T-helper 2 cell treated with Interferon-gamma antibody and Interleukin-4, amounts not matched to agents 100 ng/mL and 5 ng/mL, for 36 hours (primary cell): ENCODE results near the gene BABAM2. TPM values are rescaled to one million over a fixed set of nuclear protein-coding genes. Genes with fewer than 3 reads are reported as not detected.
"Not testable (repeated sequence)": the region's sequence is repeated elsewhere in the genome, so short reads cannot be mapped to it uniquely, and the experiment has no call there.

Experiments used
- intact Hi-C: fragments of 100-400 bp; cut with micrococcal nuclease; formaldehyde crosslinking; loops from one replicate; pipeline ENCODE4 v1.15.1; 2023
- total RNA-seq: library from RNA; stranded (reverse); gene quantifications from 2 replicates; pipeline ENCODE4 v1.2.3, GENCODE V29; 2022

The BABAM2 gene
- total RNA-seq, 1 donor from 2014 or later: 40.4 TPM

DNA sequence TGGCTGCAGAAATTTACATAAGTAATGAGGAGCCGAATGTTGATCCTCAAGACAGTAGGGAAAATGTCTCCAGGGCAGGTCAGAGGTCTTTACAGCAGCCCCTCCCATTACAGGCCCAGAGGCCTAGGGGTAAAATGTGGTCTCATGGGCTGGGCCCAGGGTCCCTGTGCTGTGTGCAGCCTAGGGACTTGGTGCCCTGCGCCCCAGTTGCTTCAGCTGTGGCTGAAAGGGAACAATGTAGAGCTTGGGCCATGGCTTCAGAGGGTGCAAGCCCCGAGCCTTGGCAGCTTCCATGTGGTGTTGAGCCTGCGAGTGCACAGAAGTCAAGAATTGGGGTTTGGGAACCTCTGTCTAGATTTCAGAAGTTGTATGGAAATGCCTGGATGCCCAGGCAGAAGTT lies 77.5 kb downstream of the BABAM2 start:
- intact Hi-C loops: not testable (repeated sequence)

DNA sequence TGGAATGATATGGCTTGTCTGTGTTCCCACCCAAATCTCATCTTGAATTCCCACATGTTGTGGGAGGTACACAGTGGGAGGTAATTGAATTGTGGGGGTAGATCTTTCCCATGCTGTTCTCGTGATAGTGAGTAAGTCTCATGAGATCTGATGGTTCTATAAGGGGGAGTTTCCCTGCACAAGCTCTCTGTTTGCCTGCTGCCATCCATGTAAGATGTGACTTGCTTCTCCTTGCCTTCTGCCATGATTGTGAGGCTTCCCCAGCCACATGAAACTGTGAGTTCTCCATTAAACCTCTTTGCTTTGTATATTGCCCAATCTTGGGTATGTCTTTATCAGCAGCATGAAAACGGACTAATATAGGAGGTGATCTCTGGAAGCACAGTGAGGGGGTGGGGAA lies 78.4 kb downstream of the BABAM2 start:
- intact Hi-C loops: not testable (repeated sequence)

DNA sequence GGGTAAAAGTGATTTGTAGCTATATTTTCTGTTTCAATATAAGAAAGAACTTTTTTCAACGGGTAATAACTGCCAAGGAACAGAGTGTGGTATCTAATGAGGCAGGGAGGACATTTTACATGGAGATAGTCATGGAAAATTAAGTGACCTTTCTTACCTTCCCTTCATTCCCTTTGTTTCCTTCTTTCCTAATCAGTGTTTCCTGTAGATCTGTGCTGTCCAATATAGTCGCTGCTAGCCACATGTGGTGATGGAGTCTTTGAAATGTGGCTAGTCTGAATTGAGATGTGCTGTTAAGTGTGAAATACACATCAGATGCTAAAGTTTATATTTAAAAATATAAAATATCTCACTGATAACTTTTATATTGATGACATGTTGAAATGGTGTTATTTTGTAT lies 81.8 kb downstream of the BABAM2 start:
- intact Hi-C loops: no loop called here

DNA sequence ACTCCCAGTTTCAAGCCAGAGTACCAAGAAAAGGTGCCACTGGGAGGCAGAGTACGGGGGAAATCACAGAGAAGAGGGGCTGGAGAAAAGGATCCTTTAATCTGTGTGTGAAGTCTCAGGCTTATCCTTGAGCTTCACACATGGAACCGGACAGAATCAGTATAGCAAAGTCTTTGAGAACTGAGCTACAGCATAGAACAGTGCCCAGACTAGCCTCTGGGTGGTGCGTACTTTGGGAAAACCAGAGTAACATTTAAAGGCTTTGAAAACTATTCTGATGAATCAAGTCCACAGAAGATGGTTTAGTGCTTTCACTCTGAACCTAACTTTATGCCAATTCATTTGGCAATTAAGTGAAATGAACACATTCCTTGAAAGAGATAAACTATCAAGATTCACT lies 83.1 kb downstream of the BABAM2 start:
- intact Hi-C loops: no loop called here

DNA sequence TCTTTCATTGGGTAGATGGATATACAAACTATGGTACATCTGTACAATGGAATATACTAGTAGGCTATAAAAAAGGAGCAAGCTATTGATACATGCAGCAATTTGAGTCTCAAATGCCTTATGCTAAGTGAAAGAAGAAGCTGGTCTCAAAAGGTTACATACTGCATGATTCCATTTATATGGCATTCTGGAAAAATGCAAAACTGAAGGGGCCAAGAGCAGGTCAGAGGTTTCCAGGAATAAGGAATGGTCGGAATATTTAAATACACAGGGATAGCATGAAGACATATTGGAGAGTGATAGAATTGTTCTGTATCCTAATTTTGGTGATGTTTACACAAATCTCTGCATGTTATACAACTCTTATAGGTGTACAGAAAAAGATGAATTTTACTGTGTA lies 85.8 kb downstream of the BABAM2 start:
- intact Hi-C loops: no loop called here

DNA sequence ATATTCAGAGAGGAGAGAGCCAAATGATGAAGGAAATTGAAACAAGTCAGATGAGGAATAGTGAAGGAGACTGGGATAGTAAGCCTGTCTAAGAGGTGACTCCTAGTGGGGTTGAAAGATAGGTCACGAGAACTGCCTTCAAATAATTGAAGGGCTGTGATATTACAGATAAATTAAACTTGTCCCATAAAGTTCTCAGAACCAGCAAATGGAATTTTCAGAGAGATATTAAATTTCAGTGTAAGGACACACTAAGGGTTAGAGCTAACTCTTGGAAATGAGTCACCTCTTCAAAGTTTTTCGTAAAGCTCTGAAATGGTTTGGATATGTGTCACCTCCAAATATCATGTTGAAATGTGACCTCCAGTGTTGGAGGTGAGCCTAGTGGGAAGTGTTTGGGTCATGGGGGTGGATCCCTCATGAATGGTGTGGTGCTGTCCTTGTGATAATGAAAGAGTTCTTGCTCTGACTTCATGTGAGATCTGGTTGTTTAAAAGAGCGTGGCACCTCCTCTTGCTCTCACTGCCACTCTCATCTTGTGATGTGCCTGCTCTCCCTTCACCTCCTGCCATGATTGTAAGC lies 87.3 kb downstream of the BABAM2 start:
- intact Hi-C loops: no loop called here

DNA sequence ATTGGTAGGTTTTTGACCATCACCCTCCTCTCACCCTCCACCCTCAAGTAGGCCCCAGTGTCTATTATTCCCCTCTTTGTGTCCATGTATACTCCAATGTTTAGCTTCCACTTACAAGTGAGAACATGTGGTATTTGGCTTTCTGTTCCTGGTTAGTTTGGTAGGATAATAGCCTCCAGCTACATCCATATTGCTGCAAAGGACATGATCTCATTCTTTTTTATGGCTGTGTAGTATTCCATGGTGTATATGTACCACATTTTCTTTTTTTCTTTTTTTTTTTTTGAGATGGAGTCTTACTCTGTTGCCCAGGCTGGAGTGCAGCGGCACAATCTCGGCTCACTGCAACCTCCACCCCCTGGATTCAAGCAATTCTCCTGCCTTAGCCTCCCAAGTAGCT lies 88.2 kb downstream of the BABAM2 start:
- intact Hi-C loops: not testable (repeated sequence)

DNA sequence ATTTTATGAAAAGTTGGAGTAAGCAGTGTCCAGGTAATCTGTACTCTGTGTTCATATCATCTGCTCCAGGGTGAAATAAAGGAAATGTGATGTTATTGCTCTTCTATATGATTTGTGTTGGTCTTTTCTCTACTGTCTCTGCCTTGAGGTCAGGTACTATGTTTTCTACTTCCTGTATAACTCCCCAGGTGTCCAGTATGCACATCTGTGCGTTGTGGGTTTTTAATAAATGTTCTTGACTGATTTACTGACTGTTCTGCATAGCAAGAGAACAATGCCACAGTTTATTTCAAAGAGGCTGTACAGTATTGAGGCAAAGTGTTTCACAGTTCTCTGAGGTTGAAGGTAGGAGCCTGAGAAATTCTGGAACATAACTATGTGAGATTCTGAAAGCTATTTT lies 89.7 kb downstream of the BABAM2 start:
- intact Hi-C loops: no loop called here

DNA sequence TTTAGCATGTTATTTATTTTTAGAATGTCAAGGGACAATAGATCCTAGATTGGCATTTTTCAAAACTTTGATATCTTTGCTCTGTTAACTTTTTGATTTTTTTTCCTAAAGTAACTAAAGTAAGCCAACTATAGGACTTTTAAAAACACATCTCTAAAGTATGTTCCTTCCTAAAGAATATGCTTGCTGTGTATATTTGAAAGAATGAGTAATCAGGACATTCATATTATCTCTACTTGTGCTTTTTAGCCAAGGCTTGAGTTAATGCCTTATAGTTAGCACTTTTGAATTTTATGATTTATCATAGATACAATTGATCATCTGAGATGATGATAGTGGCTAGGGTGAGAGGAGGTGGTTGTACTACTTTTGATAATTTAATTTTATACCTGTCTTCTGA lies 93.6 kb downstream of the BABAM2 start:
- intact Hi-C loops: no loop called here

DNA sequence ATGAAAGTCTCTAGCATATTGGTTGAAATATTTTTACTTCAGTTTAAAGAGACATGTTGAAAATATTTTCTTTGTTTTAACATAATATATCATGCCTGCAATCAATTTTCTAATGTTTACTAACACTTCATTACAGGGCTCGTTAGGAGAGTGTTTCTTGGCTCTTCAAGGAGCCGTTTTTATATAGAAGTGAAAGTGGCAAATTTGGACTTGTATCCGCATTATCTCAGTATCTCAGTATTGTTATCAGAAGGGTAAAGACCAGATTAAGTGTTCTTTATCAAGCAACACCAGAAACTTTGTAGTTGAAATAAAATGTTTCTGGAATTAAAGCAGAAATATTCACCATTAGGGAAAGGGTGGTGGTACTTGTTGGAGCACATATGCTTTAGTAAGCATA lies 97.8 kb downstream of the BABAM2 start:
- intact Hi-C loops: no loop called here

DNA sequence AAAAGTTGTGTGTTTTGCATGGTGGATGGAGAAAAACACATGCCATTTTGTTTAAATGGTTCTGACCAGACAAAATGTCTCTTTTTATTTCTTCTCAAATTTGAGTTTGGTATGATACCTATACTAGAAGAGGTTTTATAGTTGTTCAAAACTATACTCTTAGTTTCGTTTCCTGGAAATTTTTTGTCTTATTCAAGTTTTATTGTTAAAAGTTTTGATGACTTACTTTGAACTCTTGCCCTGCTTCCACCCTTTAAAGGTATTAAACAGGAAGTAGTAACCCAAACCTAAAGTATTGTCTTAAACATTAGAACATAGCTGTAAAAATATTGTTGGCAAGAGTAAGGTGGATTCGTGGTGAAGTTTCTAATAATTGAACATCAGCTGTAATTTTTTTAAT lies 98.2 kb downstream of the BABAM2 start:
- intact Hi-C loops: no loop called here

DNA sequence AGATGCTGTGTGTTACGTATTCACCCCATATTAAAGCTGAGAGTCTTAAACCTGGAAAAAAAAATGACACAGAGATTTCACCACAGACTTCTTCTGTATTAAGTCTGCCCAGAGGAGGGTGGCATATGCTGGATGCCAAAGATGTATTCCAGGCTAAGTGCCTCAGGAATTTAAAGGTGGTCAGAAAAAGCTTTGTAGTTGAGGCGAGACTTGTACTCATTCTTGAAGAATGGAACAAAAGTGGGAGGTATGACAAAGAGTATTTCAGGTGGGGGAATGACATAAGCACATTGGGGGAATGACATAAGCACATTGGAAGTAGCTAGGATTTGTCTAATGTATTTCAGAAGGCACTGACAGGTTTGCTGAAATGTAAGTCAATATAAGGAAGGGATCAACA lies 98.6 kb downstream of the BABAM2 start:
- intact Hi-C loops: no loop called here

DNA sequence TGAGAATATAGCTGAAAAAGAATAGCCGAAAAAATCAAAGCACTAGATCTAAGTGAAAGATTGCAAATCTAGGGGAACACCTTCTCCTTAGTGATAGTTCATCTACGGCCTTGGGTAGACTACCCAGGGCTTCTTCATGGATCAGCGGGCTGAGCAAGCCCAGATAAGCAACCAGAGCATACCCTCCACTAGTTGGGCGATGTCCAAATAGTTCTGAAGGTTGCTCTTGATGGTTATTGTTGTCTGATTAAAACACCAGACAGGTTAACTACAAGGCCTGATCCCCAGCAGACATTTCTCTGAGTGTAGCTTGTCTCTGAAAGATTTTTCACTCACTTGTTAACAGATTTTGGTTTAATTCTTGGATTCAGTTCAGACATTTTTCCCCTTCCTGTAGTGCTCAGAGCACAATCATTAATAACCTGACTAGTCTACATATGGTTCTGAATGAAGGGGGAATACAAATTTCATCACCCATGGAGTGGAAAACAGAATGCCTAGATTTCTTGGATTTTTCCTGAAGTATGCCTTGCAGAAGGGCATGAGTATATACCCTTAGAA lies 99.6 kb downstream of the BABAM2 start:
- intact Hi-C loops: no loop called here

DNA sequence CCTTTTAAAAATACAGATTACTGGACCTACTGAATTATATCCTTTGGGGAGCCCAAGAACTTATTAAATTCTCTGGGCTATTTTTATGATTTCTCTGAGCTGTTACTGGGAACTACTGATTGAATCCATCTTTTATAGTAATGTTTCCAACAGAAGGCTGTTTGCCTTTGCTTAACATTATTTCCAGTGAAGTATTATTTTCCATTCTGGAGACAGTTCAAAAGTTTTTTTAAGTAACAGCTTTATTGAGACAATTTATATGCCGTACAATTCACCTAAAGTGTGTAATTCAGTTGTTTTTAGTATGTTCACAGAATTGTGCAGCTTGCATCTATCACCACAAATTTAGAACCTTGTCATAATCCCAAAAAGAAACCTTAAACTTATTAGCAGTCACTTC lies 100.6 kb downstream of the BABAM2 start:
- intact Hi-C loops: no loop called here

DNA sequence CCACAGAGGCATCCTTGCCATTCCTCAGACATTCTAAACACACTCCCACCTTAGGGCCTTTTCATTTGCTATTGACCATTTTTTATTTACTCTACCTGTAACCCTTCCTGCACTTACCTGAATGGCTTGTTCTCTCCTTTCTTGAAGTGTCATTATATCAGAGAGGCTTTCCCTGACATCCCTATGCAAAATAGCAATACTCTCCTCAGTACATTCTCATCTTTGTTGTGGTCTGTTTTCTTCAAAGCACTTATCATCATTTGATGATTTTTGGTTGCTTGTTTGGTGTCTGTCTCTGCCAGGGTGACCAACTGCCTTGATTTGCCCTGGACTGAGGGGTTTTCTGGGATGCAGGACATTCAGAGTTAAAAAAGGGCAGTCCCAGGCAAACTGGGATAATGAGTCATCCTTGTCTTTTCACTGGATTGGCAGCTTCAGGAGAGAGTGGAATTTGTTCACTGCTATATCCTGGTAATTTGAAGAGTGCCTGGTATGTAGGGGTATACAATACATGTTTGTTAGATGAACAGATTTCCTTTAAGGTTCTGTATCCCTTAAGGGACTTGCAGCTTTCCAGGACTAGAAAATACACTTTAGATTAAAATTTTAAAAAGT lies 102.4 kb downstream of the BABAM2 start:
- intact Hi-C loops: no loop called here

DNA sequence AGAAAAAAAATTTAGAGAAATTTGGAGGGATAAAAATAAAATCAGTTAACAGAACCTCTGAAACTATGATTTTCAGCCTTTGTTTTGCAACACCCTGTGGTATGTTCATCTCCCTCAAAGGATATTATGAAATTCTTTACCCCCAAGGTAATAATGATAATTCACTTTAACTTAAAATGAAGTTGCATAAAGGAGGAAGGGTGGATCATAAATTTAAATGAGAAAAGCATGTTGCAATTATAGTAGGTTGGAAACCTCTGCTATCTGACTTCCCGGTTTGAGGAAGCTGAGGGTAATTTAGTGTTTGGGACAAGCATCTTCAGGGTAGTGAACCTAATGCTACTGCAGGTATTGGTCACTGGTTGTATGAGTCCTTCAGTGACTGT lies 102.9 kb downstream of the BABAM2 start:
- intact Hi-C loops: no loop called here

DNA sequence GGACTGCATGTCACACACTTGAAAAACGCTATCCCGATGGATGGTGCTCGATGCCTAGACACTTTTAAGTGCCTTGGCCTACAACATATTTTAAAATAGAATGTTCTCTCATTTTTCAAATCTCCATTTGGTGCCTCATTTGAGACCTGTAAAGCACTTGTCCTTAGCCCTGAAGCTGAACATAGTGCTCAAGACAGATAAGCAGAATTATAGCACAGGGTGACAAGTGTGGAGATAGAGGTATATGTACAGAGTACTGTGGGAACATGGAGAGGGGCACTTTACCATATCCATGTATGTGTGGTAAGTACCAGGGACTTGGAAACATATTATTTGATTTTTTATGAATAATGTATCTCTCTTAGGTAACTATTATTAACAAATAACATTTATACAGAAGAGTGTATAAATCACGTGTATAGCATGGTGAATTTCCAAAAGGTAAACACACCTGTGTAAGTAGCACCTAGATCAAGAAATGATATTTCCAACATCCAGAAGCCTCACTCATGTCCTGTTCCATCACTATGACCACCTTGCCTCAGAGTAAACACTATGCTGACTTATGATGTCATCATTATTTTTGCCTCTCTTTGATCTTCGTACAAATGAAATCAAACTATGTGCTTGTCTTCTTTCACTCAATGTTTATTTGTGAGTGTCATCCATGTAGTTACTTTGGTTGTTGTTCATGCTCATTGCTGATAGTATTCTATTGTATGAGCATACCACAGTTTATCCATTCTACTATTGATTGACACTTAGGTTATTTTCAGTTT lies 103.6 kb downstream of the BABAM2 start:
- intact Hi-C loops: no loop called here

DNA sequence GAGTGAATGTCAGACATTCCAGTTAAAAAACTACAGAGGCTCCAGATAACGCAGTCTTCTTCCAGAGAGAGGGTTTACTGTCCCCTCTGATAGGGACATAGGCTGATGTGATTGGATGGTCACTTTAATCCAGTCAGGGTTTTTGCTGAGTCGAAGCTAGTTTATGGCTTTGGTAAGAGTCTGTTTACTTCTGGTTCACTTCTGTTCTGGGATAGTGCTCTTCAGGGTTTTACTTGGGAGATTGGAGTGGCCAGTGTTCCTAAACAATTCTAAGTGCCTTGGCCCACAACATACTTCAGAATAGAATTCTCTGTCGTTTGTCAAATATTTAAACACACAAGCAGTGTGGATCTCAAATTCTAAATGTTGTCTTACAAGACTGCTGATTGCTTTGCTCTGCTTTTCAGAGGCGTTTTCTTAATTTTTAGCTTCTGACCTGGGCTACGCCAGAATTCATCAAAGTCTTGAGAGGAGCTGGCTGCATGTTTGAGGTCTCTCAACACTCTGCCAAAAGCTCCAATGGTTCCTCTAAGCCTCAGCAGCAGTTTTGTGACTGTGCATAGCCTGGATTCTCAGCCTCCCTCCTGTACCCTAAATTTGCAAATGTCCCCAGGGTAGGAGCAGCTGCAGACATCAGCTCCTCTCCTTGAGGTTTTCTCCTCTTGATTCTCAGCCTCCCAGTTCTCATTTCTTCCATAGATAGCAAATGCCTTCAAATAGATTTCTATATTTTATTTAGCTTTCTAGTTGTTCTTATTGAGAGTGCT lies 105.8 kb downstream of the BABAM2 start:
- intact Hi-C loops: no loop called here

DNA sequence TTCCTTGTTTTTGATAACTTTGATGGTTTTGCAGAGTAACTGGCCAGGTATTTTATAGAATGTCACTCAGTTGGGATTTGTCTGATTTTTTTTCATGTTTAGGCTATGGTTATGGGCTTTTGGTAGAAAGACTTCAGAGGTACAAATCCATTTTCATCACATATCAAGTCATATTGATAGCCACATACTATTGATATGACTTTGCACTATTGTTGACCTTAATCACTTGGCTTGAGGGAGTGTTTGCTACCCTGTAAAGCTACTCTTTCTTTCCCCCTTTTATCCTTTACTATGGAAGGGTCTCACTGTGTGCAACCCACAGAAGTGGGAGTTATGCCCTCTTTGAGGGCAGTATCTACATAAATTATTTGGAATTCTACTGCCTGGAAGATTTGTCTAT lies 109.8 kb downstream of the BABAM2 start:
- intact Hi-C loops: no loop called here

DNA sequence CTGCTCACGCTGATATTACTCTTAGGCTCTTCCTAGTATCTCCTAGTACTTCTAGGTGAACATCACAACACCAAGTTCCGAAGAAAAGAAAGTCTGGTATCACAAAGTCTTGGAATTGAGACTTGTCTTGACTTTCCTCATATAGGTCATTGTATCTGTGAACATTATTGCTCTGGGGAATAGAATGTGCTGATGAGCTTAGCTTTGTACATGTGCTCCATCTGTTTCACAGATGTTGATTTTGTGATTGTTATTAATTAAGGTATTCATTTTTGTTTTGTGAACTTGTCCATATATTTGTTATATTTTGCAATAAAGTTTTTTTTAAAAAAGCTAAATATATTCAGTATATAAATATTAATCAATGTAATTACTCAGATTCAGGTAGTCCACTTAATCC lies 111.7 kb downstream of the BABAM2 start:
- intact Hi-C loops: no loop called here

DNA sequence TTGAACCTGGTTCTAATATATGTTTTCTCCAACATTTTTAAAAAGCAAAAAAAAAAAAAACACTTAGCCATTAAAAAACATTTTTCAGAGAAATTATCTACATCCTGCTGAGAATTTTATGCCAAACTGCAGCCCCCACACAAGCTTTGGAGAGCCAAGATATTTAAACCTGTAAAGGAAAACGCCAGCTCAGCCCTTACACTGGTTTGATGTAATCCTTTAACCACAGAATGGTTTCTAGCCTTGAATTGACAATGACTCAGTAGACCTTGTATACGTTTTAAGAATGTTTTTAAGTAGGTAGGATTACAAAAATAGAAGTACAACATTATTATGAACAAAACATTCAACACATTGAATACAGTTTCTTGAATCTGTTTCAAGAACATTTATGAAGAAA lies 113.6 kb downstream of the BABAM2 start:
- intact Hi-C loops: no loop called here

DNA sequence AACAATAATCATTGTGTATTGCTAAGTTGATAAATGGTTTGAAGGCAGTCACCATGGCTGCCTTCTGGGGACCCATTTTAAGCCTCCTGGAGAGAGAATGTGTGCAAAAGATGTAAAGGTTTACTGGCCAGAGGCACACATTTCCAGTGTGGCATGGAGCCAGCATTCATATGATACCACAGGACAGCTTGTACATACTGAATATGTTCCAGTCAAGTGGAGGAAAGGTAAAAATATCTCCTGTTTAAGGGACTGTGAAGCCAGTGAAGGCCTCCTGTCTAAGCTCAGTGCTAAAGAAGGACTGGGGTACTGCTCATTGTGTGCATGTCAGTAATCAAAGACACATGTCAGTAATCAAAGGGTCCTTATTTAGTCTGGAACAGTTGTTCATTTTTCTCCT lies 119.2 kb downstream of the BABAM2 start:
- intact Hi-C loops: no loop called here
